GM12878 (cell line): Measurements from ENCODE around the gene REM2. TPM values are rescaled to one million over a fixed set of nuclear protein-coding genes. Genes with fewer than 3 reads are reported as not detected.

Source experiments
- BMI1 ChIP-seq: fragments of 450-650 bp; IDR thresholded peaks from 2 replicates; pipeline ENCODE4 v1.6.1; 2016; ENCODE audit warnings: mild to moderate bottlenecking, moderate library complexity, borderline replicate concordance
- DPF2 ChIP-seq: fragments of 450-650 bp; IDR thresholded peaks from 2 replicates; pipeline ENCODE4 v1.6.1; 2017; ENCODE audit warnings: mild to moderate bottlenecking
- E2F4 ChIP-seq: IDR thresholded peaks from 2 replicates; pipeline ENCODE4 v1.6.1; 2012; ENCODE audit warnings: low read depth, low read length, improper control_type of control experiment
- IRF4 ChIP-seq: IDR thresholded peaks from 2 replicates; pipeline ENCODE4 v1.6.1; 2011; ENCODE audit warnings: low read depth, low read length
- MTA3 ChIP-seq: IDR thresholded peaks from 2 replicates; pipeline ENCODE4 v1.6.1; 2012; ENCODE audit warnings: low read length, inconsistent platforms, borderline replicate concordance
- NFYB ChIP-seq: IDR thresholded peaks from 2 replicates; pipeline ENCODE4 v1.6.1; 2011; ENCODE audit warnings: low read depth, mild to moderate bottlenecking, low read length, improper control_type of control experiment, moderate library complexity; ENCODE audit not compliant: insufficient read depth
- POU2F2 ChIP-seq: IDR thresholded peaks from 3 replicates; pipeline ENCODE4 v1.6.1; 2011; ENCODE audit warnings: low read depth, mild to moderate bottlenecking, low read length, borderline replicate concordance
- PRDM15 ChIP-seq: fragments of 450-650 bp; formaldehyde crosslinking; IDR thresholded peaks from 2 replicates; pipeline ENCODE4 v1.4.0; 2020; ENCODE audit warnings: mild to moderate bottlenecking, moderate library complexity
- RAD51 ChIP-seq: fragments of 450-650 bp; IDR thresholded peaks from 2 replicates; pipeline ENCODE4 v1.6.1; 2016; ENCODE audit warnings: moderate library complexity, mild to moderate bottlenecking, inconsistent platforms
- RUNX3 ChIP-seq: IDR thresholded peaks from 2 replicates; pipeline ENCODE4 v1.6.1; 2012; ENCODE audit warnings: low read length, inconsistent platforms
- TARDBP ChIP-seq: IDR thresholded peaks from 2 replicates; pipeline ENCODE4 v1.6.1; 2016; ENCODE audit warnings: borderline replicate concordance
- TCF12 ChIP-seq: IDR thresholded peaks from 2 replicates; pipeline ENCODE4 v1.6.1; 2011; ENCODE audit warnings: low read depth, mild to moderate bottlenecking, low read length
- YBX1 ChIP-seq: fragments of 450-650 bp; IDR thresholded peaks from 2 replicates; pipeline ENCODE4 v1.6.1; 2016; ENCODE audit warnings: antibody characterized with exemption
- YY1 ChIP-seq: IDR thresholded peaks from 2 replicates; pipeline ENCODE4 v1.6.1; 2011; ENCODE audit warnings: low read depth, mild to moderate bottlenecking, low read length
- ZBED1 ChIP-seq: IDR thresholded peaks from 2 replicates; pipeline ENCODE4 v1.6.1; 2016; ENCODE audit warnings: borderline replicate concordance
- ZBTB11 ChIP-seq: fragments of 450-650 bp; formaldehyde crosslinking; IDR thresholded peaks from 2 replicates; pipeline ENCODE4 v1.5.0; 2022; ENCODE audit warnings: mild to moderate bottlenecking, missing genetic modification characterization
- ZBTB40 ChIP-seq: fragments of 450-650 bp; IDR thresholded peaks from 2 replicates; pipeline ENCODE4 v1.6.1; 2016; ENCODE audit warnings: mild to moderate bottlenecking, moderate library complexity, borderline replicate concordance
- polyA plus RNA-seq, 11 experiments: library from polyadenylated mRNA; depleted of rRNA in 4 of 11; unstranded in 6 of 11; stranded (reverse) in 5 of 11; fragments of >200 nt; fragmentation: Nextera tagmentation in 4 of 11; fragmentation: Illumina TruSeq in 1 of 11; extraction: Ambion mirVana in 4 of 11; extraction: Trizol in 1 of 11; gene quantifications; 1 replicate in 1 of 11; 2 replicates in 10 of 11; pipeline versions ENCODE4 v1.2.1 to v1.2.3, GENCODE V29; 2011 to 2016; ENCODE audit warnings: inconsistent platforms in 2 of 11, missing spikeins in 2 of 11, low read depth in 1 of 11
- total RNA-seq, 4 experiments: library from RNA; depleted of rRNA in 3 of 4; stranded (reverse); fragments of >200 nt in 3 of 4; fragmentation: Illumina TruSeq in 1 of 4; extraction: Trizol in 1 of 4; gene quantifications; 2 replicates each; pipeline versions ENCODE4 v1.2.1 to v1.2.3, GENCODE V29; 2013 to 2021
- TF ChIP-seq, protein P1 (sequence below): fragments of 450-650 bp; IDR thresholded peaks from 2 replicates; pipeline ENCODE4 v1.6.1; 2017; ENCODE audit warnings: borderline replicate concordance

REM2 gene
- total and polyA plus RNA-seq, 10 of the 15 experiments (the other 5 are each of a cell fraction or from before 2014, with no cell fraction given): 0.27 to 1.5 (median 0.83) TPM

DNA sequence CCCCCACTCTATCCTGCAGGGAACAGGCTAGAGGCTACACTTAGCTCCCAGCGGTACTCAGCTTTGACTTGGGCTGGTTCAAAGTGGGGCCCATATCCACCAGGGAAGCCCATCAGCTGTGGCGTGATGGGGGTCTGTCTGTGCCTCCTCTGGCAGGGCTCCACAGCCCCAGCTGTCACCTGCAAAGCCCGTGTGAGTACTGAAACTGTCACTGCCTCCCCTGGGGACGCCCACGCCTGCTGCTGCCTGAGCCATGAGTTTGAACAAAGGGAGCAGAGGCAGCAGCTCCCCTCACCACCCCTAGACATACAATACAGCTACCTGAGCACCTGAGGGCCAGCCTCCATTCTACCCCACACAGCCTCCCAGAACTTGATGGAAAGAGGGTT lies 5.0 kb downstream of the REM2 start (continued):
- TF ChIP-seq POU2F2 (0 out of 3 replicates have a peak, but pooled peaks have one; percentile 32), RAD51 (no peak), ZBTB11 (CRISPR knock-in tag) (no peak), BMI1 (no peak), MTA3 (peak; percentile 53; the same call in 1 of the 2 replicates), TARDBP (no peak), PRDM15 (no peak), ZBTB40 (no peak), IRF4 (peak; percentile 69; the same call in 1 of the 2 replicates), TCF12 (peak; percentile 99), YY1 (peak; percentile 64; the same call in 1 of the 2 replicates), YBX1 (no peak), NFYB (no peak), E2F4 (no peak), DPF2 (peak; percentile 64), ZBED1 (no peak), RUNX3 (peak; percentile 16; the same call in 1 of the 2 replicates)
- TF ChIP-seq, protein P1, sequence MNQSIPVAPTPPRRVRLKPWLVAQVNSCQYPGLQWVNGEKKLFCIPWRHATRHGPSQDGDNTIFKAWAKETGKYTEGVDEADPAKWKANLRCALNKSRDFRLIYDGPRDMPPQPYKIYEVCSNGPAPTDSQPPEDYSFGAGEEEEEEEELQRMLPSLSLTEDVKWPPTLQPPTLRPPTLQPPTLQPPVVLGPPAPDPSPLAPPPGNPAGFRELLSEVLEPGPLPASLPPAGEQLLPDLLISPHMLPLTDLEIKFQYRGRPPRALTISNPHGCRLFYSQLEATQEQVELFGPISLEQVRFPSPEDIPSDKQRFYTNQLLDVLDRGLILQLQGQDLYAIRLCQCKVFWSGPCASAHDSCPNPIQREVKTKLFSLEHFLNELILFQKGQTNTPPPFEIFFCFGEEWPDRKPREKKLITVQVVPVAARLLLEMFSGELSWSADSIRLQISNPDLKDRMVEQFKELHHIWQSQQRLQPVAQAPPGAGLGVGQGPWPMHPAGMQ: no peak
